Epidermal melanocyte (primary cell): ENCODE measurements around the gene PLPP2.
A peak's percentile ranks its signal among the peaks of the same experiment; 100 is the strongest.

Experiments
- DNase-seq: peaks from one replicate; pipeline ENCODE4 v3.0.0; 2011; ENCODE audit warnings: low spot score; ENCODE audit not compliant: insufficient read length

The PLPP2 gene

GRCh38 chr19:315811-316210 lies 24.6 kb upstream of the PLPP2 start:
- DNase-seq: no peak

GRCh38 chr19:313988-314815 lies 23.0 kb upstream of the PLPP2 start:
- no peak for DNase-seq

- no peak for DNase-seq
Measured at GRCh38 chr19:313169-313987, 22.2 kb upstream of the PLPP2 start.

GRCh38 chr19:311813-312261 lies 20.6 kb upstream of the PLPP2 start:
- no peak for DNase-seq

- no peak for DNase-seq
Measured at GRCh38 chr19:310781-311496, 19.7 kb upstream of the PLPP2 start.

GRCh38 chr19:310141-310651 lies 19.0 kb upstream of the PLPP2 start:
- no peak for DNase-seq

GRCh38 chr19:309206-309565 lies 18.0 kb upstream of the PLPP2 start:
- DNase-seq: no peak

GRCh38 chr19:308471-309205 lies 17.4 kb upstream of the PLPP2 start:
- DNase-seq: no peak

GRCh38 chr19:307793-308420 lies 16.7 kb upstream of the PLPP2 start:
- no peak for DNase-seq

- no peak for DNase-seq
Measured at GRCh38 chr19:307111-307531, 15.9 kb upstream of the PLPP2 start.

- no peak for DNase-seq
Measured at GRCh38 chr19:306151-306900, 15.1 kb upstream of the PLPP2 start.

GRCh38 chr19:305240-306150 lies 14.3 kb upstream of the PLPP2 start:
- DNase-seq: no peak

GRCh38 chr19:296476-297225 lies 5.4 kb upstream of the PLPP2 start:
- DNase-seq: no peak

GRCh38 chr19:295687-296370 lies 4.6 kb upstream of the PLPP2 start:
- no peak for DNase-seq

GRCh38 chr19:294946-295686 lies 3.9 kb upstream of the PLPP2 start:
- DNase-seq: peak; percentile 59

- DNase-seq: peak; percentile 59
Measured at GRCh38 chr19:294341-294945, 3.2 kb upstream of the PLPP2 start.
